GM23248 (cell line): ENCODE measurements around the gene NPTN. TPM values are rescaled to one million over a fixed set of nuclear protein-coding genes. Genes with fewer than 3 reads are reported as not detected.

Experiments used
- DNase-seq: peaks from one replicate; pipeline ENCODE4 v3.0.0-alpha.2; 2015
- H2AFZ ChIP-seq: fragments of 200-600 bp; sonication (generic); 2 replicates; pipeline ENCODE4 v1.6.1; 2016; ENCODE audit warnings: antibody characterized with exemption
- H3F3A ChIP-seq: fragments of 200-600 bp; sonication (generic); 2 replicates; pipeline ENCODE4 v1.6.1; 2016; ENCODE audit warnings: mild to moderate bottlenecking, antibody characterized with exemption, mixed run types; ENCODE audit not compliant: insufficient read depth
- H3K27ac ChIP-seq: fragments of 200-600 bp; sonication (generic); 2 replicates; pipeline ENCODE4 v1.5.1; 2016; ENCODE audit warnings: mild to moderate bottlenecking
- H3K27me3 ChIP-seq: fragments of 200-600 bp; sonication (generic); replicated peaks from 2 replicates; pipeline ENCODE4 v1.6.1; 2016; ENCODE audit warnings: mild to moderate bottlenecking; ENCODE audit not compliant: insufficient read depth
- H3K36me3 ChIP-seq: fragments of 200-600 bp; sonication (generic); 2 replicates; pipeline ENCODE4 v1.6.1; 2016; ENCODE audit warnings: low read depth, mild to moderate bottlenecking
- H3K4me1 ChIP-seq: fragments of 200-600 bp; sonication (generic); 2 replicates; pipeline ENCODE4 v1.6.1; 2016; ENCODE audit warnings: mild to moderate bottlenecking; ENCODE audit not compliant: insufficient read depth
- H3K4me2 ChIP-seq: fragments of 200-600 bp; sonication (generic); one replicate; pipeline ENCODE4 v1.6.1; 2016; ENCODE audit warnings: mild to moderate bottlenecking; ENCODE audit not compliant: unreplicated experiment
- H3K4me3 ChIP-seq: fragments of 200-600 bp; sonication (generic); 2 replicates; pipeline ENCODE4 v1.5.1; 2016; ENCODE audit warnings: mild to moderate bottlenecking
- H3K79me2 ChIP-seq: fragments of 200-600 bp; sonication (generic); 2 replicates; pipeline ENCODE4 v1.6.1; 2016; ENCODE audit warnings: mild to moderate bottlenecking; ENCODE audit not compliant: insufficient read depth
- H3K9ac ChIP-seq: fragments of 200-600 bp; sonication (generic); 2 replicates; pipeline ENCODE4 v1.6.1; 2016; ENCODE audit warnings: mild to moderate bottlenecking
- H3K9me2 ChIP-seq: fragments of 200-600 bp; sonication (generic); 2 replicates; pipeline ENCODE4 v1.6.1; 2016; ENCODE audit warnings: mixed run types, mild to moderate bottlenecking, moderate library complexity; ENCODE audit not compliant: insufficient read depth
- H3K9me3 ChIP-seq: fragments of 200-600 bp; sonication (generic); one replicate; pipeline ENCODE4 v1.6.1; 2017; ENCODE audit warnings: low read depth
- H4K20me1 ChIP-seq: fragments of 200-600 bp; sonication (generic); 2 replicates; pipeline ENCODE4 v1.6.0; 2016; ENCODE audit not compliant: insufficient read depth
- EZH2 ChIP-seq: fragments of 200-600 bp; sonication (generic); IDR thresholded peaks from 2 replicates; pipeline ENCODE4 v1.6.1; 2018; ENCODE audit warnings: antibody characterized with exemption, mild to moderate bottlenecking; ENCODE audit not compliant: insufficient read depth, poor library complexity, severe bottlenecking
- EZH2phosphoT487 ChIP-seq: fragments of 200-600 bp; sonication (generic); IDR thresholded peaks from 2 replicates; pipeline ENCODE4 v1.6.1; 2018; ENCODE audit warnings: antibody characterized with exemption, moderate library complexity, mild to moderate bottlenecking, low read depth; ENCODE audit not compliant: insufficient read depth
- WGBS, 2 experiments: methylation state at CpG; one replicate each; pipeline ENCODE4 v1.1.6; 2015 to 2017; ENCODE audit warnings: low lambda C conversion rate in 2 of 2, low coverage in 1 of 2; ENCODE audit errors: missing lambda C conversion rate in 2 of 2; 5-methylcytosine and 5-hydroxymethylcytosine counted together
- in situ Hi-C: fragments of 300-500 bp; cut with MboI; formaldehyde crosslinking; loops from 2 replicates; pipeline ENCODE4 v1.15.0; 2020
- polyA plus RNA-seq: library from polyadenylated mRNA; unstranded; fragments of >200 nt; fragmentation: Nextera tagmentation; extraction: Ambion mirVana; gene quantifications from 2 replicates; pipeline ENCODE4 v1.2.1, GENCODE V29; 2016
- total RNA-seq: library from RNA; depleted of rRNA; stranded (reverse); fragments of >200 nt; shearing (Covaris generic); gene quantifications from 2 replicates; pipeline ENCODE4 v1.2.3, GENCODE V29; 2014

NPTN gene
- total and polyA plus RNA-seq, 2 experiments from 2014 or later = 128 to 183 TPM

DNA sequence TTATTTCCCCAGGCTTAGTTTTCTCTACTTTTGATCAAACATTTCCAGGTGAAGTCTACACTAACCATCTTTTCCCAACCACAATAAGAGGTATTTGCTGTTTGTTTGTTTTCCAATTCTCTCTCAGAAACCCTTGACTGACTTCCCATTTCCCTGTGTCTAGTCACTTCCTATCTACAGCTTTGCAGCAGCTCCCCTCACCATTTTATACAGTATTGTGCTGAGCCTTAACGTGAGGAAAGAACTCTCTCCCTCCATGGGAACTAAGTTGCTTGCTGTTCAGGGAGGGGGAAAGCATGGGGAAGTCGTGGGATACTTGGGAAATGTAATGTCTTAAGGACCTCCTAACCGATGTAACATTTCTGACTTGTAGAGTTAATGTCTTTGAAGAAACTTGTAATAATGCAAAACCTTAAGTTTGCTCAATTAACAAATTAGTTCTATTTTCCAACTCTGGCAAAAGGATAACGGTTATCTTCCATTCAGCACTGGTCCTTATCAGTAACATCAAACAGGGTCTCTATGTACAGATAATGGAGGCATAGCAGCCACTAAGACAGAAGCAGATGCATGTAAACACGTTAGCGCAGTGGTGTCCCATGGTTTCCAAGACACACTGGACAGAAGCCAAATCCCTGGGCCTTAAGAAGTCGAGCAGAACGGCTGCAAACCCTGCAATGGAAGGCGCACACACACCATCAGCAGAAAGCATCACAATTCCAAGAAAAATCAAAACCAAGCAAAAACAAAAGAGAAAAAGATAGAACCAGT is 39.7 kb downstream of the NPTN start:
- Histone ChIP-seq H3K9ac (no peak overlapping the region), H4K20me1 (0 out of 2 replicates have a peak, but pooled peaks cover 5% of the 10 kb centered on the region), H3K9me2 (no peaks in the 10 kb centered on the region), H3K27ac (no peak overlapping the region), H3K4me2 (no peak overlapping the region), H3K27me3 (no peaks in the 10 kb centered on the region), H3K36me3 (peaks cover 26% of the 10 kb centered on the region), H3K4me1 (peaks cover 15% of the 10 kb centered on the region), H3K9me3 (no peaks in the 10 kb centered on the region), H2AFZ (no peak overlapping the region), H3K4me3 (no peak overlapping the region), H3F3A (peaks cover 11% of the 10 kb centered on the region; the same call in 1 of the 2 replicates), H3K79me2 (peaks cover 100% of the 10 kb centered on the region)
- 67 to 76% methylated on average over 9 of the region's 9 CpGs for WGBS, 2 experiments
- no peak for DNase-seq
- TF ChIP-seq EZH2 (no peak), EZH2phosphoT487 (no peak)
- in situ Hi-C loops = no loop called here

DNA sequence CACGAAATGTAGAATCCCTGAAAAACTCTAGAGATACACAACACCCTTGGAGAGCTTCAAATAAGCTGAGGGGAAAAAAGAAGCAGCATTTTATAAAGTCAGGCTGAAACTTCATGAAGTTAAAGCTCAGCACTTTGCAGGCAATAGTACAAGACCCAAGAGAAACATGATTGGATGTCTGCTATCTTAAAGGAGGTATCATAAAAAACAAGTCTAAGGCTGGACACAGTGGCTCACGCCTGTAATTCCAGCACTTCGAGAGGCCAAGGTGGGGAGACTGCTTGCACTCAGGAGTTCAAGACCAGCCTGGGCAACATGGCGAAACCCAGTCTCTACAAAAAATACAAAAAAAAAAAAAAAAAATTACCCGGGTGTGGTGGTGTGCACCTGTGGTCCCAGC is 42.9 kb downstream of the NPTN start:
- H3K36me3 ChIP-seq = peaks cover 49% of the 10 kb centered on the region
- H3K27me3 ChIP-seq = no peaks in the 10 kb centered on the region
- H3K4me2 ChIP-seq = no peak overlapping the region
- H3K9me2 ChIP-seq = no peaks in the 10 kb centered on the region
- WGBS, 2 experiments = 94 to 97% methylated on average over 5 of the region's 5 CpGs
- no peak overlapping the region for H2AFZ ChIP-seq
- no peak overlapping the region for H3K27ac ChIP-seq
- in situ Hi-C loops = no loop called here
- H3K9ac ChIP-seq = no peak overlapping the region
- no peak for TF ChIP-seq EZH2phosphoT487
- no peak for TF ChIP-seq EZH2
- H4K20me1 ChIP-seq = no peaks in the 10 kb centered on the region
- H3K4me3 ChIP-seq = no peak overlapping the region
- no peaks in the 10 kb centered on the region for H3K9me3 ChIP-seq
- DNase-seq = no peak
- H3K79me2 ChIP-seq = peaks cover 100% of the 10 kb centered on the region
- H3F3A ChIP-seq = no peaks in the 10 kb centered on the region
- H3K4me1 ChIP-seq = no peaks in the 10 kb centered on the region

DNA sequence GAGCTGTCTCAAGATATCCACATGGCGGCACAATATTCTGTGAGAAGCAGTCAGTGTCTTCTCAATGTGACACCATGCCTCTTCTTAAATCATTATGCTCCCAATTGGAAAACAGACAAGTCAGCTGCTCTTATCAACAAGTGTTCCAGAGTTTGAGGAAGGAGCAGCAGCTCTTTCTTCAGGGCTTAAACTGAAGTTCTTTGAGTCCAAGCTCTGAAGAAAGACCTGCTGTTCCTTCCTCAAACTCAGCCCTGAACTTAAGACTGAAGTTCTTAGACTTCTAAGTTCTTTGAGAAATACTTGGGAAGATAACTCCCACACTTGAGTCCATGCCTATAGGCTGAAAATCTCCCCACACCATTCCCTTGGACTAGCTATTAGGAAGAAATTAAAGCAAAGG is 43.4 kb downstream of the NPTN start:
- Histone ChIP-seq H3K4me2 (no peak overlapping the region), H2AFZ (no peak overlapping the region), H3K36me3 (peaks cover 53% of the 10 kb centered on the region), H3K9me3 (no peaks in the 10 kb centered on the region), H3K9ac (no peak overlapping the region), H3K4me1 (no peaks in the 10 kb centered on the region), H3K79me2 (peaks cover 100% of the 10 kb centered on the region), H3K9me2 (no peaks in the 10 kb centered on the region), H3K27me3 (no peaks in the 10 kb centered on the region), H3F3A (no peaks in the 10 kb centered on the region), H3K4me3 (no peak overlapping the region), H3K27ac (no peak overlapping the region), H4K20me1 (no peaks in the 10 kb centered on the region)
- in situ Hi-C loops = no loop called here
- no peak for DNase-seq
- TF ChIP-seq EZH2phosphoT487 = no peak
- no peak for TF ChIP-seq EZH2
- 96 to 100% methylated on average over 1 of the region's 1 CpG for WGBS, 2 experiments

DNA sequence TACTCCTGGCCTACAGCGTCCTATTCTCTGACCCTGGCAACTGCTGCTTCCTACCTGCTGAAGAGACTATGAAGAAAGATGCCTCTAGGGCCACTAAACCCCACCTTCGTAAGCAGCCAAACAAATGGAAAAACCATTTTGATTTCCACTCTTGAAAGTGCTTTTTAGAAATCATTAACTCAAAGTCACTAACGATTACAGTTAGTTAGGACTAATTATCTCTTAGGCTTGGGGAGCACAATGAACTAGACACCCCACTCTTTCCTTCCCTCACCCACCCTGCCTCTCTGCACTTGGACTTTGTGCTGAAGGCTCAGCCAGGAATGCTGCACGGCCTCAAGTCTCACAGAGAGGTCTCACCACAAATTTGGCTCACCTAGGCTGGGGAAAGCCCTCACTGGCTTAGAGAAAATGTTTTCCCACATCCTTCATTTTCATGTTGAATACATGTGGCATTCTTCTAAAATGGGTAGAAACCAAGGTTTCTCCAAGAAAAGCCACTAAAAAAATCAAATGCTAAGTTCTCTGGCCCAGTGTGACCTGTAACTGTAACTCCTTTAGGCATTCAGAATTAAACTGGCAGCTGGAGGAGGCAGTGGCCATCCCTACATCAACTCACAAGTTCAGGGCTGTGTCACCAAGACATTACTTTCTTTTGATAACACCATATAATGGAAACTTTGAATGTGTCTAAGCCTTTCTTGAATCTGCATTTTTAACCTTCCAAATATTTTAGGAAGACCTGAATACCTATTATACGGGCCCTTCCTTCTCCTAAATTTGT is 47.1 kb downstream of the NPTN start:
- DNase-seq = no peak
- in situ Hi-C loops = no loop called here
- H3K36me3 ChIP-seq = peaks cover 71% of the 10 kb centered on the region

More for the DNA sequence above, 47.1 kb downstream of the NPTN start:
- Histone ChIP-seq H3K79me2 (peaks cover 98% of the 10 kb centered on the region), H3K9ac (no peak overlapping the region), H3K4me3 (no peak overlapping the region), H3K27ac (no peak overlapping the region), H3K27me3 (no peaks in the 10 kb centered on the region), H3K4me1 (no peaks in the 10 kb centered on the region), H4K20me1 (no peaks in the 10 kb centered on the region), H3K4me2 (no peak overlapping the region), H3K9me2 (no peaks in the 10 kb centered on the region), H3K9me3 (no peaks in the 10 kb centered on the region), H3F3A (0 out of 2 replicates have a peak, but pooled peaks cover under 1% of the 10 kb centered on the region), H2AFZ (no peak overlapping the region)
- WGBS, 2 experiments = 88% methylated on average over 5 of the region's 5 CpGs
- TF ChIP-seq EZH2phosphoT487 (no peak), EZH2 (no peak)
